GM12878 (cell line): ENCODE measurements around the gene CSTB. TPM values are rescaled to one million over a fixed set of nuclear protein-coding genes. Genes with fewer than 3 reads are reported as not detected.

Source experiments
- ATAC-seq: fragments of 200-7000 bp; cut with Tn5 transposase; 3 replicates; pipeline ENCODE4 v1.9.1; 2020; ENCODE audit warnings: mild to moderate bottlenecking, moderate library complexity
- BruUV-seq: library from RNA; stranded (reverse); fragments of 400-500 nt; replicated peaks from 2 replicates; lab custom pipeline; 2021; lab: Mats Ljungman, UMichigan
- CTCF ChIA-PET: fragments of 300-600 bp; sonication (Branson Sonifier 250); formaldehyde crosslinking; extraction: SDS; loops from one replicate; lab custom pipeline; 2021; ENCODE audit warnings: inconsistent platforms; lab: Yijun Ruan, JAX
- POLR2A ChIA-PET: fragments of 350-600 bp; formaldehyde crosslinking; extraction: SDS; loops from one replicate; lab custom pipeline; 2021; ENCODE audit warnings: inconsistent platforms; lab: Charles Lee
- RAD21 ChIA-PET: fragments of 300-600 bp; sonication (Branson Sonifier 250); formaldehyde crosslinking; loops from one replicate; lab custom pipeline; 2023; ENCODE audit warnings: antibody characterized with exemption; ENCODE audit not compliant: unreplicated experiment; lab: Charles Lee
- SMC1A ChIA-PET: fragments of 300-600 bp; sonication (Branson Sonifier 250); formaldehyde crosslinking; loops from one replicate; lab custom pipeline; 2023; ENCODE audit not compliant: unreplicated experiment, uncharacterized antibody; lab: Charles Lee
- DNase-seq: peaks from one replicate; pipeline ENCODE4 v3.0.0-alpha.2; 2011; ENCODE audit warnings: low read depth, low spot score
- FAIRE-seq: peaks from 3 replicates; lab custom pipeline; 2011; peaks lifted over from hg19 to GRCh38; lab: Jason Lieb, UNC
- H2AFZ ChIP-seq: 2 replicates; pipeline ENCODE4 v1.6.0; 2011; ENCODE audit warnings: low read depth, low read length, control low read depth; ENCODE audit not compliant: control insufficient read depth
- H3K27ac ChIP-seq: 2 replicates; pipeline ENCODE4 v1.5.1; 2011; ENCODE audit warnings: control low read depth; ENCODE audit not compliant: control insufficient read depth, insufficient read depth
- H3K27me3 ChIP-seq, 2 experiments: replicated peaks in 1 of 2; 2 replicates each; pipeline versions ENCODE4 v1.6.0 to v1.6.1; 2011; ENCODE audit warnings: low read length in 1 of 2; ENCODE audit not compliant: control insufficient read depth in 2 of 2, insufficient read depth in 2 of 2
- H3K36me3 ChIP-seq, 2 experiments: 2 replicates each; pipeline ENCODE4 v1.5.1; 2011; ENCODE audit warnings: low read length in 1 of 2; ENCODE audit not compliant: control insufficient read depth in 2 of 2, insufficient read depth in 2 of 2
- H3K4me1 ChIP-seq: 2 replicates; pipeline ENCODE4 v1.6.1; 2011; ENCODE audit warnings: mild to moderate bottlenecking, low read length, moderate library complexity, mixed read lengths; ENCODE audit not compliant: control insufficient read depth, insufficient read depth
- H3K4me2 ChIP-seq: 2 replicates; pipeline ENCODE4 v1.6.0; 2011; ENCODE audit warnings: control low read depth; ENCODE audit not compliant: control insufficient read depth, insufficient read depth
- H3K4me3 ChIP-seq: fragments of 200-600 bp; sonication (generic); 2 replicates; pipeline ENCODE4 v1.5.1; 2016
- H3K79me2 ChIP-seq: 2 replicates; pipeline ENCODE4 v1.6.0; 2011; ENCODE audit warnings: low read length; ENCODE audit not compliant: control insufficient read depth, insufficient read depth
- H3K9ac ChIP-seq: 2 replicates; pipeline ENCODE4 v1.8.0; 2011; ENCODE audit warnings: low read length, control low read depth, mixed read lengths; ENCODE audit not compliant: control insufficient read depth, insufficient read depth
- H3K9me3 ChIP-seq: replicated peaks from 3 replicates; pipeline ENCODE4 v1.5.1; 2011; ENCODE audit warnings: mild to moderate bottlenecking, low read length; ENCODE audit not compliant: control insufficient read depth, insufficient read depth
- H4K20me1 ChIP-seq: 2 replicates; pipeline ENCODE4 v1.6.0; 2011; ENCODE audit not compliant: control insufficient read depth, insufficient read depth
- MYB ChIP-seq: fragments of 150-350 bp; IDR thresholded peaks from 2 replicates; pipeline ENCODE4 v1.6.1; 2014; ENCODE audit warnings: mild to moderate bottlenecking, low read depth, low read length, borderline replicate concordance
- ZSCAN29 ChIP-seq: fragments of 450-650 bp; IDR thresholded peaks from 2 replicates; pipeline ENCODE4 v1.6.1; 2017; ENCODE audit warnings: mild to moderate bottlenecking, moderate library complexity
- WGBS: methylation state at CpG from one replicate; pipeline ENCODE4 v1.1.6; 2016; ENCODE audit warnings: low lambda C conversion rate; ENCODE audit not compliant: insufficient replicate concordance, insufficient coverage; ENCODE audit errors: missing lambda C conversion rate; 5-methylcytosine and 5-hydroxymethylcytosine counted together
- in situ Hi-C: fragments of 300-500 bp; cut with MboI; formaldehyde crosslinking; loops from 9 replicates; pipeline ENCODE4 v1.14.3; 2018; ENCODE audit warnings: mixed read lengths
- intact Hi-C: fragments of 100-400 bp; cut with micrococcal nuclease; formaldehyde crosslinking; loops from one replicate; pipeline ENCODE4 v1.14.2; 2022; ENCODE audit not compliant: unreplicated experiment
- polyA plus RNA-seq, 11 experiments: library from polyadenylated mRNA; depleted of rRNA in 4 of 11; unstranded in 6 of 11; stranded (reverse) in 5 of 11; fragments of >200 nt; fragmentation: Nextera tagmentation in 4 of 11; fragmentation: Illumina TruSeq in 1 of 11; extraction: Ambion mirVana in 4 of 11; extraction: Trizol in 1 of 11; gene quantifications; 1 replicate in 1 of 11; 2 replicates in 10 of 11; pipeline versions ENCODE4 v1.2.1 to v1.2.3, GENCODE V29; 2011 to 2016; ENCODE audit warnings: inconsistent platforms in 2 of 11, missing spikeins in 2 of 11, low read depth in 1 of 11
- total RNA-seq, 4 experiments: library from RNA; depleted of rRNA in 3 of 4; stranded (reverse); fragments of >200 nt in 3 of 4; fragmentation: Illumina TruSeq in 1 of 4; extraction: Trizol in 1 of 4; gene quantifications; 2 replicates each; pipeline versions ENCODE4 v1.2.1 to v1.2.3, GENCODE V29; 2013 to 2021
- TF ChIP-seq, protein P1 (sequence below): fragments of 450-650 bp; formaldehyde crosslinking; IDR thresholded peaks from 2 replicates; pipeline ENCODE4 v1.4.0; 2020; ENCODE audit warnings: mild to moderate bottlenecking, moderate library complexity

The CSTB gene
- total and polyA plus RNA-seq, 10 of the 15 experiments (the other 5 are each of a cell fraction or from before 2014, with no cell fraction given): 12.5 to 82.7 (median 41.9) TPM

DNA sequence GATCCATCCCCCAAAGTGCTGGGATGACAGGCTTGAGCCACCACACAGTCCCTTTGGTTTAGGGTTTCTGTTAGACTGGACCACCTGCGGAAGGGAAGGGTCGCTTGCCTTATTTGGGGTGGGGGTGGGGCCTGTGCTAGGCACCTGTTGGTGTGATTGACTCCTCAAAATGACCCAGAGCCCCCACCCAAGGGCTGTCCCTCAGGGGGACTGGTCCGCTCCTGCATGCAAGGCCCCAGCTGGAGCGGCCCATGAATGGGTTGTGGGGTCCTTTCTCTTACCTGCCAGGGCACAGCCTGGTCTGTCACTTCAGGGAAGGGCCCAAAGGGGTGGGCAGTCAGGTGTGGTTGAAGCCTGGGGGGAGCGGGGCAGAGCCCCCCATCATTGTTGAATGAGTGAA, 1.8 kb upstream of the CSTB start (continued):
- TF ChIP-seq, protein P1, sequence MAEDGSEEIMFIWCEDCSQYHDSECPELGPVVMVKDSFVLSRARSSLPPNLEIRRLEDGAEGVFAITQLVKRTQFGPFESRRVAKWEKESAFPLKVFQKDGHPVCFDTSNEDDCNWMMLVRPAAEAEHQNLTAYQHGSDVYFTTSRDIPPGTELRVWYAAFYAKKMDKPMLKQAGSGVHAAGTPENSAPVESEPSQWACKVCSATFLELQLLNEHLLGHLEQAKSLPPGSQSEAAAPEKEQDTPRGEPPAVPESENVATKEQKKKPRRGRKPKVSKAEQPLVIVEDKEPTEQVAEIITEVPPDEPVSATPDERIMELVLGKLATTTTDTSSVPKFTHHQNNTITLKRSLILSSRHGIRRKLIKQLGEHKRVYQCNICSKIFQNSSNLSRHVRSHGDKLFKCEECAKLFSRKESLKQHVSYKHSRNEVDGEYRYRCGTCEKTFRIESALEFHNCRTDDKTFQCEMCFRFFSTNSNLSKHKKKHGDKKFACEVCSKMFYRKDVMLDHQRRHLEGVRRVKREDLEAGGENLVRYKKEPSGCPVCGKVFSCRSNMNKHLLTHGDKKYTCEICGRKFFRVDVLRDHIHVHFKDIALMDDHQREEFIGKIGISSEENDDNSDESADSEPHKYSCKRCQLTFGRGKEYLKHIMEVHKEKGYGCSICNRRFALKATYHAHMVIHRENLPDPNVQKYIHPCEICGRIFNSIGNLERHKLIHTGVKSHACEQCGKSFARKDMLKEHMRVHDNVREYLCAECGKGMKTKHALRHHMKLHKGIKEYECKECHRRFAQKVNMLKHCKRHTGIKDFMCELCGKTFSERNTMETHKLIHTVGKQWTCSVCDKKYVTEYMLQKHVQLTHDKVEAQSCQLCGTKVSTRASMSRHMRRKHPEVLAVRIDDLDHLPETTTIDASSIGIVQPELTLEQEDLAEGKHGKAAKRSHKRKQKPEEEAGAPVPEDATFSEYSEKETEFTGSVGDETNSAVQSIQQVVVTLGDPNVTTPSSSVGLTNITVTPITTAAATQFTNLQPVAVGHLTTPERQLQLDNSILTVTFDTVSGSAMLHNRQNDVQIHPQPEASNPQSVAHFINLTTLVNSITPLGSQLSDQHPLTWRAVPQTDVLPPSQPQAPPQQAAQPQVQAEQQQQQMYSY (CRISPR knock-in tag): no peak

DNA sequence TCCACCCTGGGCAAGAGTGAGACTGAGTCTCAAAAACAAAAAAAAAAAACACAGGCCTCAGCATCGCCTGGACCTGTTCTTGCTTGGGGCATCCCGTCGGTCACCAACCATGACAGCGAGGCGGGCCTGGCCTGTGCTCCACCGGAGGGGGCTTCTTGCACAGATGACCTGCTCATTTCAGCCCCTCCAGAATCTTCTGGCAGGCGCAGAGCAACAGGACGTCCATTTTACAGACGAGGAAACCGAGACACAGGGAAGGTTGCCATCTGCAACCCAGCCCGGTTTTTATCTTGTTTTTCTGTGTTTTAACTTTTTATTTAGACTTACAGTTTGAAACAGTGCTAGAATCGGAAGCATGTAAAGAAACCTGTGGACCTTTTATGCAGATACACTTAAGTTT, 918 bp downstream of the CSTB start:
- DNase-seq (no peak), ATAC-seq (no peak), FAIRE-seq (no peak)
- H3K4me3 ChIP-seq: peak overlapping the region; percentile 83
- H3K79me2 ChIP-seq: peaks cover 10% of the 10 kb centered on the region
- peaks cover 2% of the 10 kb centered on the region; the same call in 1 of the 3 replicates for H3K9me3 ChIP-seq
- SMC1A ChIA-PET: no interaction called here
- WGBS: 80% methylated on average over 12 of the region's 12 CpGs
- H4K20me1 ChIP-seq: no peaks in the 10 kb centered on the region
- peaks cover 2 to 5% of the 10 kb centered on the region in 2 experiments; a peak in 2 of 4 replicates for H3K36me3 ChIP-seq
- H3K27me3 ChIP-seq: no peaks in the 10 kb centered on the region
- peaks cover 9% of the 10 kb centered on the region for H3K4me1 ChIP-seq
- H3K27ac ChIP-seq: no peak overlapping the region
- no peak overlapping the region; the same call in 1 of the 2 replicates for H2AFZ ChIP-seq
- BruUV-seq: TSS peak; percentile 77
- in situ Hi-C loops (no loop called here), intact Hi-C loops (loop anchor here (5.0 kb wide), 1 partner anchor 48 kb away; no protein-coding TSS in a partner anchor)
- TF ChIP-seq ZSCAN29 (no peak), MYB (no peak)
- POLR2A ChIA-PET: no interaction called here
- peak overlapping the region; percentile 76 for H3K9ac ChIP-seq
- RAD21 ChIA-PET: no interaction called here
- CTCF ChIA-PET: interaction anchor here (1.1 kb wide), 1 partner anchor 16 kb away, joined by 3 read pairs; no protein-coding TSS in a partner anchor
- peak overlapping the region; percentile 92 for H3K4me2 ChIP-seq
